GM19328 (cell line): Measurements from ENCODE around the gene SUSD3.
A peak's percentile ranks its signal among the peaks of the same experiment; 100 is the strongest.

Source experiments
- ATAC-seq: cut with Tn5 transposase; IDR thresholded peaks from one replicate; pipeline ENCODE4 v1.9.1; 2021; ENCODE audit warnings: mild to moderate bottlenecking, moderate library complexity; ENCODE audit not compliant: unreplicated experiment

Gene SUSD3

GRCh38 chr9:93121316-93122241, 63.1 kb downstream of the SUSD3 start:
- no peak for ATAC-seq

DNA sequence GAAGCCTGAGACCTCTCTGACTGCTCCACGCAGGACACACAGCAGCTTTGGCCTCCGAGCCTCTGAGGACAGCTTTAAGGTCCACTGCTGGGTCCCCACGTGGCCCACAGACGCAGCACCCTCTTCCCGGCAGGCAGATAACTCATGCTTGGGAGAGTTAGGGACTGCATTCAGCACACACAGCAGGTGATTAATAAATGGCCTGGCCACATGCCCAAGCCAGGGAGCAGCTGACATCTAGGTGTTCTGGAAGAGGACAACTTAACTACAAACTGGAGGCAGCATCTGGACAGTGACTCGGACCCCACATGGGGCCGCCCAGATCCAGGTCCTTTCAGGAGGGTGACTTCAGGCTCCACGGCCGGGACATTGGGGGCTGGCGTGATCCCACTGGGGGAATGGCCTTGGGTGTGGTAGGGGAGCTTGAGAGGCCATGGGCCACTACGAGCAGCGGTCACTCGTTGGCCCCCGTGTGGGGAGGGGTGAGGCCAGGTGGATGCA, 64.3 kb downstream of the SUSD3 start:
- ATAC-seq = no peak

DNA sequence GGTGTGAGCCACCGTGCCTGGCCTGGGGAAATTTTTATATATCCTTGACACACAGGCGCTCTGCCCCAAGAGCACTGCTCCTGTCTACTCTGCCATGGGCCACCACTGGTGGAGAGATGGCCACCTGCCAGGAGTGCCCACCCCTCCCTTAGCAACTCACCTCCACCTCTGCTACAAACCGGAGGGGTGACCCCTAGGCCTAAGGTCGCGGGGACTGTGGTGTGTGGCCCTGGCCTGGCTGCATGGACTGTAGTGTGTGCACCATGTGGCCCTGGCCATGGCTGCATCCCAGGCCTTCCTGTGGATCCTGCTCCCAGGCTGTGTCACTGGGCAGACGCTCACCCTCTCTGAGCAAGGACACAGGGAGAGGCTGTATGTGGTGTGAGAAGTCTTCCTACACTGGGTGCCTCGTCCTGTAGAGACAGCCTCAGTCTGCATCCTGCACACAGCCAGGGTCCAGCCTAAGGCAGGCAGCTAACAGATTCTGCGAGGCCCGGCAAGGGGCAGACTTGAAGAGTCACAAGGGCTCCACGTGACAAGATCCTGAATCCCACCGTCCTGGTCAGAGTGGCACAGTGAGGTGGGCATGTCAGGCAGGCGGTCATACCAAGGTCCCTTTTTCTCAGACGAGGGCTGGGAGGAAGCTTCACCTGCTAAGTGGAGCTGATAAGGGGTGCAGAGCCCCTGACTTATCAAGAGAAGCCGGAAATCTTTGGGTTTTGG, 65.2 kb downstream of the SUSD3 start:
- ATAC-seq = no peak

DNA sequence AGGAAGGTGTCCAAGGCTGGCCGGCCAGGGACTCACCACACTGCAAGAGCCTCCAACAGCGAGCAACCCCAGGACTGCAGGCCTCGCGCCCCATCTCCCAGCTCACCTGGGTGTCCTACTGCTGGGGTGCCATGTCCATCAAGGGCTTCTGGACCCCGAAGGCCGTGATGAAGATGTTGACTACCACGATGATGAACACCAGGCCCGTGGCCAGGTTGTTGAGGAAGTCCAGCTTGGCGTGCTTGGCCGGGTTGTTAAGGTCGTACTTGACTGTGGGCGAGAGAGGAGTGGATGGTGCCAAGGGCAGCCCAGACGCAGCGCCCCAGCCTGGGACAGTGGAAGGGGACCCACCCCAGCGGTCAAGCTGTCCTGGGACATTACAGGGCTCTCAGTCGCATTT, 66.3 kb downstream of the SUSD3 start:
- ATAC-seq = no peak

- ATAC-seq = no peak
Measured at GRCh38 chr9:93125331-93125894, 66.9 kb downstream of the SUSD3 start.

DNA sequence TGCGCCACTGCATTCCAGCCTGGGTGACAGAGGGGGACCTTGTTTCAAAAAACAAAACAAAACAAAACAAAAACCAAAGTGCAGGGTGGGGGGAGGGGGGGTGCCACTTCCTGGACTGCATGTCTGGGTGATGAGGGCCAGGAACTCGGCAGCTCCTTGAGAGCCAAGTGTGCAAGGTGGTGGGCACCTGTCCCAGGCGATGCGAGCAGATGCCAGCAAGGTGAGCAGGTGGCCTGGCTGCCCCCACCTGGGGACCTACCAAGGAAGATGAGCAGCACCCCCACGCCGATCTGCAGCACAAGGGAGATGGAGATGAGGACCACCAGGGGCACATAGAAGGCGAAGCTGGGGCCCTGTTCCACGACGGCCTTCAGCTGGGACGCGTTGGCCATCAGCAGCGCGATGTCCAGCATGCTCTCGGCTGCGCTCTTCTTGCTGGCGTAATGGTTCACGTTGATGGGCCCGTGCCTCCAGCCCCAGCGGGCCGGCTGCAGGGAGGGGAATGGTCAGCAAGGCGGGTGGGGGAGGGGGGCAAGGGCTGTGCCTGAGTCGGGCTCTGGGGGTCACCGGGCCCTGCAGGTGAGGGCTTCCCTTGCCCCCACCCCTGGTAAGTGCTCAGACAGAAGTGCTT, 67.8 kb downstream of the SUSD3 start:
- ATAC-seq = no peak

DNA sequence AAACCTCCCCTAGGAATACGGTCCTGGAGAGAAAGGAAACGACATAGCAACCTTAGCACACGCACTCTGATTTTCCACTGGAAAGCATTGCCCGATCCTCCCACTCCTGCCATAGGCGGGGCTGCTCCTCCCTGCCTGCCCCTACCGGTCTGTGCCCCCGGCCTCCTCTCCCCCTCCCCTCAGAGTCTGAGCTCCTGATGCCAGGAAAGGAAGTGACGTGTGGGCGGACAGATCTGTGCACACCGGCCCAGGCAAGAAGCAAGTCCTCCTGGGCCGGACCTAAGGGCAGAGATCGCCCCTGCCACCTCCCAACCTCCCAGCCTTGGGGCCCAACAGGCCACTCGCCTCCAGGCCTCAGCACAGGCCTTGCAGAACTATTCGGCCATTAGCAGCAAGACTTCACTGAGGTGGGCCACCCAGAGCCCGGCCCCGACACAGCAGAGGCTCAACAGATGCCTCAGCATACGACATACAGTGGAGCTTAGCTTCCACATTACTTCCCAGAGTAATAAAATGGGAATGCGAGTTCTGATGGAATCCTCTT, 68.4 kb downstream of the SUSD3 start:
- no peak for ATAC-seq

DNA sequence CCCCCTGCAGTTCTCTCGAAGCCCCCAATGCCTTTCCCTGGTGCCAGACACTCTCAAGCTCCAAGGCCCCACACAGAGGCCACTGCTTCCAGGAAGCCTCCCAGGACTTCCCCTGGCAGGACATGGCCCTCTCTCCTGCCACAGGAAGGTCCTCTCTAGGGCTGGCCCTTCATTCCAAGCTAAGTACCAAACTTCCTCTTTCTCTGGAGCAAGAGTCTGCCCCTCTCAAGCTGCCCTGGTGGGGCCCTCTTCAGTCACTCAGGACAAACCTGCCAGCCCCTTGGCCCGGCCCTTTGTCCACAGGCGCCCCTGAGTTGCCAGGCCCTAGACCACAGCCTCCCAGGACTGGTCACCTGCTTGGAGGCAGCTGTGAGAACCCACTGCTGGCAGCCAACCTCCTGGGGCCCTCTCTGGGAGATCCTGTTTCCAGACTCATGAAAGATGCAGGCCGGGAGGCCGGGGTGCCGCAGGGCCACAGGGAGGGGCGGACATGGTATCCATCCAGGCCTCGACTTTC, 69.0 kb downstream of the SUSD3 start:
- no peak for ATAC-seq

GRCh38 chr9:93128011-93128714, 69.7 kb downstream of the SUSD3 start:
- ATAC-seq = no peak

GRCh38 chr9:93128715-93129224, 70.3 kb downstream of the SUSD3 start:
- ATAC-seq = no peak

GRCh38 chr9:93129286-93129685, 70.8 kb downstream of the SUSD3 start:
- ATAC-seq = no peak

DNA sequence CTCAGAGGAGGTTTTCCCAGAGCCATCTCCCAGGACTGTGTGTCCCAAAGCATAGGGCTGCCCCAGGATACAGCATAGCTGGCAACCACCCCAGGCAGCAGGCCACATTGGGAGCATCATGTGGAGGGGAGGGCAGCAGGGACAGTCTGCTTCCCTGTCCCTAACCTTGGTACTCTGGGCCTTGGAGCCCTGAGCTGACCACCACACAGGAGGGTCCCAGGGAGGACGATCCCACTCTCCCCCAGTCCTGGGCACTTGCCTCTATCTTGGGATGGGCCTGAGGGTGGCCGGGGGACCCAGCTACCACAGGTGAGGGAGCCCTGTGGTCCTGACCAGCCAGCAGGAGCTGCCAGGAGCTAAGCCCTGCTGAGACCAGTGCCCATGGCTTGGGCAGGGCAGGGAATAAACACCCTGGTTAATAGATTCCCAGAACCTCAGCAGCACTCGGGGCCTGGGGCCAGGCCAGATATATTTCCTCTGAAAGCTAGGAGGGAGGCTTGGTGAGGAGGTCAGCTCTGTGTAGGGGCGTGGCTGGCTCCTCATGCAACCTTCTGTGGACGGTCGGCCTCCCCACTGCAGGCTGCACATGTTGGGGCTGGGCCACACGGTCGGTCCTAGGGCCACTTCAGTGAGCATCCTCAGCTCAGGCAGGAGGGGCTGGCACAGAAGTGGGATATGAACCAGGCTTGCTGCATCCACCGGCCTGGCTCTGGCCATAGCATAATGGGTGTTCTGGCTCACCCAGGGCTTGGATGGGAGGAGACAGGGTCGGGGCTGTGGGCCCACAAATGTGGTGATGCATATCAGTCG, 71.4 kb downstream of the SUSD3 start:
- ATAC-seq = no peak

DNA sequence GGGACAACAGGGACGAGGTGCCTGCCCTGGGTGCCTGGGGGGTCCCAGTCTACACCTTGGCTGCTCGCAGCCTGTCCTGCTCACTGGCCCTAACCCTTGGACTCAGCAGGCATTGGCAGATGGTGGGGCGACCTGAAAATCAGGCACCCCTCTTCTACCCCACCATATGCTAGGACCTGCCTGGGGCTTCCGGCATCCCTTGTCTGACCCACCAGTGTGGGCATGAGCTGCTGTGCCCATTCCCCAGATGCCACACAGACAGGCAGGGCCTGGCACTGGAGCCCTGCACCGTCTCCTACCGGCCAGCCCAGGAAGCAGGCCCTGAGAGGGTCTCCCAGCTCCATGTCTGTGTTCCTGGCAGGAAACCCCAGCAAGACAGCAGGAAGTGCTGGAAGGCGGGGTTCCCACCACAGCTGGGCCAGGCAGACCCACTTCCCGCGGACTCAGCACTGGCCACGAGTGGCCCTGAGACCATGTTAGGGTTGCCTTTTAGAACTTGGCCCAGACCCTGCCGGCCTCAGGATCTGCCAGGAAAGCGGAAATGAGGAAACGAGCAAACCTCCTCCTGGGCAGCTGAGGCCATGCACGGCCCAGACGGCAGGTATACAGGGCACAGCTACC, 72.5 kb downstream of the SUSD3 start:
- ATAC-seq = no peak

- ATAC-seq = no peak
Measured at GRCh38 chr9:93131599-93132286, 73.2 kb downstream of the SUSD3 start.

GRCh38 chr9:93132287-93132927, 73.9 kb downstream of the SUSD3 start:
- no peak for ATAC-seq

GRCh38 chr9:93132946-93133680, 74.6 kb downstream of the SUSD3 start:
- ATAC-seq = no peak

- peak; percentile 31 for ATAC-seq
Measured at GRCh38 chr9:93133681-93134014, 75.1 kb downstream of the SUSD3 start.
